Measurements from ENCODE around the gene SSC5D.

The SSC5D gene

GRCh38 chr19:55535173-55535964 lies 47.1 kb downstream of the SSC5D start:
- H3K4me3 ChIP-seq (ENCODE audit: low read length): no peak overlapping the region
- no peak for TF ChIP-seq ZNF274 (IDR thresholded peaks at IDR 0.05; ENCODE audit: low read depth, low read length)

- H3K4me3 ChIP-seq (ENCODE audit: low read length): no peak overlapping the region
- no peak for TF ChIP-seq ZNF274 (IDR thresholded peaks at IDR 0.05; ENCODE audit: low read depth, low read length)
Measured at GRCh38 chr19:55535965-55536350, 47.7 kb downstream of the SSC5D start.

GRCh38 chr19:55536366-55536765 lies 48.1 kb downstream of the SSC5D start:
- H3K4me3 ChIP-seq (ENCODE audit: low read length): no peak overlapping the region
- no peak for TF ChIP-seq ZNF274 (IDR thresholded peaks at IDR 0.05; ENCODE audit: low read depth, low read length)

GRCh38 chr19:55536951-55537740 lies 48.9 kb downstream of the SSC5D start, which contains the start of gene SBK2:
Gene SBK2 (minus strand): TSS chr19:55537133. CDS start chr19:55536294, 839 bp downstream.
- TF ChIP-seq ZNF274 (IDR thresholded peaks at IDR 0.05; ENCODE audit: low read depth, low read length): no peak
- no peak within 1 kb of the TSS for H3K4me3 ChIP-seq (ENCODE audit: low read length)

GRCh38 chr19:55537741-55538111 lies 49.5 kb downstream of the SSC5D start:
- TF ChIP-seq ZNF274 (IDR thresholded peaks at IDR 0.05; ENCODE audit: low read depth, low read length): no peak
- H3K4me3 ChIP-seq (ENCODE audit: low read length): no peak overlapping the region

- no peak for TF ChIP-seq ZNF274 (IDR thresholded peaks at IDR 0.05; ENCODE audit: low read depth, low read length)
- H3K4me3 ChIP-seq (ENCODE audit: low read length): no peak overlapping the region
Measured at GRCh38 chr19:55538132-55538531, 49.9 kb downstream of the SSC5D start.

GRCh38 chr19:55539090-55539984 lies 51.1 kb downstream of the SSC5D start:
- no peak for TF ChIP-seq ZNF274 (IDR thresholded peaks at IDR 0.05; ENCODE audit: low read depth, low read length)

GRCh38 chr19:55540619-55541018 lies 52.4 kb downstream of the SSC5D start:
- no peak for TF ChIP-seq ZNF274 (IDR thresholded peaks at IDR 0.05; ENCODE audit: low read depth, low read length)
- no peak overlapping the region for H3K4me3 ChIP-seq (ENCODE audit: low read length)

More at GRCh38 chr19:55539090-55539984, 51.1 kb downstream of the SSC5D start:
- no peak overlapping the region for H3K4me3 ChIP-seq (ENCODE audit: low read length)

GRCh38 chr19:55541091-55541490 lies 52.9 kb downstream of the SSC5D start:
- no peak for TF ChIP-seq ZNF274 (IDR thresholded peaks at IDR 0.05; ENCODE audit: low read depth, low read length)
- H3K4me3 ChIP-seq (ENCODE audit: low read length): no peak overlapping the region

- TF ChIP-seq ZNF274 (IDR thresholded peaks at IDR 0.05; ENCODE audit: low read depth, low read length): no peak
Measured at GRCh38 chr19:55542292-55542855, 54.1 kb downstream of the SSC5D start.

GRCh38 chr19:55543567-55543966 lies 55.3 kb downstream of the SSC5D start:
- H3K4me3 ChIP-seq (ENCODE audit: low read length): no peak overlapping the region
- TF ChIP-seq ZNF274 (IDR thresholded peaks at IDR 0.05; ENCODE audit: low read depth, low read length): no peak

More at GRCh38 chr19:55542292-55542855, 54.1 kb downstream of the SSC5D start:
- no peak overlapping the region for H3K4me3 ChIP-seq (ENCODE audit: low read length)

GRCh38 chr19:55544014-55544413 lies 55.8 kb downstream of the SSC5D start:
- H3K4me3 ChIP-seq (ENCODE audit: low read length): no peak overlapping the region
- TF ChIP-seq ZNF274 (IDR thresholded peaks at IDR 0.05; ENCODE audit: low read depth, low read length): no peak

GRCh38 chr19:55544776-55545439 lies 56.7 kb downstream of the SSC5D start:
- no peak overlapping the region for H3K4me3 ChIP-seq (ENCODE audit: low read length)
- TF ChIP-seq ZNF274 (IDR thresholded peaks at IDR 0.05; ENCODE audit: low read depth, low read length): no peak
